ENCODE data around the gene CARD19. TPM values are rescaled to one million over a fixed set of nuclear protein-coding genes. Genes with fewer than 3 reads are reported as not detected.

Gene CARD19
- total RNA-seq, 1 experiment from 2014 or later = 63.4 TPM

GRCh38 chr9:93089024-93089423, 7.0 kb upstream of the CARD19 start:
- Histone ChIP-seq H3K27me3 (ENCODE audit: control insufficient read depth, insufficient read depth, low read length) (no peaks in the 10 kb centered on the region), H3K4me3 (ENCODE audit: low read depth in 2 of 2, low read length in 2 of 2) (no peak overlapping the region), H3K27ac (ENCODE audit: low read length) (no peak overlapping the region), H3K4me1 (ENCODE audit: control insufficient read depth, insufficient read depth, low read length) (no peaks in the 10 kb centered on the region; the same call in 1 of the 2 replicates), H3K9me3 (ENCODE audit: control insufficient read depth, insufficient read depth, low read depth, low read length) (no peaks in the 10 kb centered on the region; the same call in 1 of the 2 replicates), H3K36me3 (ENCODE audit: control insufficient read depth, insufficient read depth, low read length) (no peaks in the 10 kb centered on the region)
- CTCF ChIA-PET = no interaction called here
- POLR2A ChIA-PET = no interaction called here
- ATAC-seq (no peak), DNase-seq (ENCODE audit: low read depth, low spot score) (no peak)
- TF ChIP-seq REST (IDR thresholded peaks at IDR 0.05; ENCODE audit: insufficient read depth in 1 of 2, low read depth in 2 of 2, low read length in 1 of 2) (no peak), CTCF (IDR thresholded peaks at IDR 0.05) (no peak), POLR2AphosphoS5 (IDR thresholded peaks at IDR 0.05; ENCODE audit: low read depth, low read length) (no peak), TCF7L2 (IDR thresholded peaks at IDR 0.05; ENCODE audit: low read depth, low read length) (no peak), SIN3A (IDR thresholded peaks at IDR 0.05; ENCODE audit: borderline replicate concordance, insufficient read depth, low read depth, low read length) (no peak)
- in situ Hi-C loops (cut with HindIII; ENCODE audit: low pct_unique_long_range_greater_than_20kb, low sequenced_read_pairs) (no loop called here), intact Hi-C loops (cut with micrococcal nuclease; ENCODE audit: unreplicated experiment) (no loop called here)
- no TSS peak for BruUV-seq (replicated peaks)

- Histone ChIP-seq H3K36me3 (ENCODE audit: control insufficient read depth, insufficient read depth, low read length) (no peaks in the 10 kb centered on the region), H3K4me3 (ENCODE audit: low read depth in 2 of 2, low read length in 2 of 2) (no peak overlapping the region), H3K27ac (ENCODE audit: low read length) (no peak overlapping the region), H3K27me3 (ENCODE audit: control insufficient read depth, insufficient read depth, low read length) (no peaks in the 10 kb centered on the region), H3K9me3 (ENCODE audit: control insufficient read depth, insufficient read depth, low read depth, low read length) (no peaks in the 10 kb centered on the region; the same call in 1 of the 2 replicates), H3K4me1 (ENCODE audit: control insufficient read depth, insufficient read depth, low read length) (peaks cover 1% of the 10 kb centered on the region)
- ChIA-PET POLR2A (no interaction called here), CTCF (no interaction called here)
- no peak for DNase-seq (ENCODE audit: low read depth, low spot score)
- in situ Hi-C loops (cut with HindIII; ENCODE audit: low pct_unique_long_range_greater_than_20kb, low sequenced_read_pairs) (no loop called here), intact Hi-C loops (cut with micrococcal nuclease; ENCODE audit: unreplicated experiment) (no loop called here)
- no peak for ATAC-seq
- TF ChIP-seq POLR2AphosphoS5 (IDR thresholded peaks at IDR 0.05; ENCODE audit: low read depth, low read length) (no peak), SIN3A (IDR thresholded peaks at IDR 0.05; ENCODE audit: borderline replicate concordance, insufficient read depth, low read depth, low read length) (no peak), CTCF (IDR thresholded peaks at IDR 0.05) (no peak), REST (IDR thresholded peaks at IDR 0.05; ENCODE audit: insufficient read depth in 1 of 2, low read depth in 2 of 2, low read length in 1 of 2) (no peak), TCF7L2 (IDR thresholded peaks at IDR 0.05; ENCODE audit: low read depth, low read length) (no peak)
- BruUV-seq (replicated peaks) = no TSS peak
Observed at GRCh38 chr9:93089481-93089991, 6.5 kb upstream of the CARD19 start.
